ENCODE data around the gene TTLL11. TPM values are rescaled to one million over a fixed set of nuclear protein-coding genes. Genes with fewer than 3 reads are reported as not detected.

TTLL11 gene
- total RNA-seq, 1 donor from 2014 or later: 3.6 TPM

- ChIA-PET POLR2A (no interaction called here), CTCF (no interaction called here)
- Mint-ChIP-seq H3K4me3 (no peak overlapping the region), H3K4me1 (peaks cover 6% of the 10 kb centered on the region), H3K36me3 (ENCODE audit: low read depth) (no peaks in the 10 kb centered on the region), H3K27ac (no peak overlapping the region), H3K27me3 (no peaks in the 10 kb centered on the region), H3K9me3 (no peaks in the 10 kb centered on the region)
- TF ChIP-seq, protein P1, sequence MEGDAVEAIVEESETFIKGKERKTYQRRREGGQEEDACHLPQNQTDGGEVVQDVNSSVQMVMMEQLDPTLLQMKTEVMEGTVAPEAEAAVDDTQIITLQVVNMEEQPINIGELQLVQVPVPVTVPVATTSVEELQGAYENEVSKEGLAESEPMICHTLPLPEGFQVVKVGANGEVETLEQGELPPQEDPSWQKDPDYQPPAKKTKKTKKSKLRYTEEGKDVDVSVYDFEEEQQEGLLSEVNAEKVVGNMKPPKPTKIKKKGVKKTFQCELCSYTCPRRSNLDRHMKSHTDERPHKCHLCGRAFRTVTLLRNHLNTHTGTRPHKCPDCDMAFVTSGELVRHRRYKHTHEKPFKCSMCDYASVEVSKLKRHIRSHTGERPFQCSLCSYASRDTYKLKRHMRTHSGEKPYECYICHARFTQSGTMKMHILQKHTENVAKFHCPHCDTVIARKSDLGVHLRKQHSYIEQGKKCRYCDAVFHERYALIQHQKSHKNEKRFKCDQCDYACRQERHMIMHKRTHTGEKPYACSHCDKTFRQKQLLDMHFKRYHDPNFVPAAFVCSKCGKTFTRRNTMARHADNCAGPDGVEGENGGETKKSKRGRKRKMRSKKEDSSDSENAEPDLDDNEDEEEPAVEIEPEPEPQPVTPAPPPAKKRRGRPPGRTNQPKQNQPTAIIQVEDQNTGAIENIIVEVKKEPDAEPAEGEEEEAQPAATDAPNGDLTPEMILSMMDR (IDR thresholded peaks at IDR 0.05): no peak
- DNase-seq (no peak), ATAC-seq (ENCODE audit: low read depth) (no peak)
- intact Hi-C loops (cut with micrococcal nuclease): no loop called here
Observed at GRCh38 chr9:121956808-121957207, 136.3 kb downstream of the TTLL11 start.

GRCh38 chr9:121955649-121956048 is 137.5 kb downstream of the TTLL11 start:
- CTCF ChIA-PET: no interaction called here
- DNase-seq: no peak
- Mint-ChIP-seq H3K4me1 (peaks cover 6% of the 10 kb centered on the region), H3K27me3 (no peaks in the 10 kb centered on the region), H3K4me3 (no peak overlapping the region), H3K27ac (no peak overlapping the region), H3K9me3 (no peaks in the 10 kb centered on the region), H3K36me3 (ENCODE audit: low read depth) (no peaks in the 10 kb centered on the region)
- POLR2A ChIA-PET: no interaction called here
- intact Hi-C loops (cut with micrococcal nuclease): no loop called here
- TF ChIP-seq, protein P1 (IDR thresholded peaks at IDR 0.05): no peak
- no peak for ATAC-seq (ENCODE audit: low read depth)

- CTCF ChIA-PET: no interaction called here
- Mint-ChIP-seq H3K36me3 (ENCODE audit: low read depth) (no peaks in the 10 kb centered on the region), H3K27me3 (no peaks in the 10 kb centered on the region), H3K9me3 (no peaks in the 10 kb centered on the region), H3K4me3 (no peak overlapping the region), H3K27ac (no peak overlapping the region), H3K4me1 (peaks cover 9% of the 10 kb centered on the region)
- TF ChIP-seq, protein P1 (IDR thresholded peaks at IDR 0.05): no peak
- ATAC-seq (ENCODE audit: low read depth) (no peak), DNase-seq (no peak)
- POLR2A ChIA-PET: no interaction called here
- intact Hi-C loops (cut with micrococcal nuclease): no loop called here
Observed at GRCh38 chr9:121954477-121955140, 138.5 kb downstream of the TTLL11 start.

GRCh38 chr9:121952611-121953010 is 140.5 kb downstream of the TTLL11 start:
- no peak overlapping the region for H3K4me3 Mint-ChIP-seq
- CTCF ChIA-PET: no interaction called here
- H3K4me1 Mint-ChIP-seq: peaks cover 15% of the 10 kb centered on the region
- H3K27me3 Mint-ChIP-seq: no peaks in the 10 kb centered on the region
- no peaks in the 10 kb centered on the region for H3K9me3 Mint-ChIP-seq
- intact Hi-C loops (cut with micrococcal nuclease): no loop called here
- no peak for DNase-seq
- H3K36me3 Mint-ChIP-seq (ENCODE audit: low read depth): no peaks in the 10 kb centered on the region
- ATAC-seq (ENCODE audit: low read depth): no peak
- POLR2A ChIA-PET: no interaction called here
- TF ChIP-seq, protein P1 (IDR thresholded peaks at IDR 0.05): no peak
- no peak overlapping the region for H3K27ac Mint-ChIP-seq

GRCh38 chr9:121950866-121951265 is 142.2 kb downstream of the TTLL11 start:
- Mint-ChIP-seq H3K36me3 (ENCODE audit: low read depth) (no peaks in the 10 kb centered on the region), H3K9me3 (no peaks in the 10 kb centered on the region), H3K27me3 (no peaks in the 10 kb centered on the region), H3K27ac (no peak overlapping the region), H3K4me1 (peaks cover 33% of the 10 kb centered on the region), H3K4me3 (no peak overlapping the region)
- ATAC-seq (ENCODE audit: low read depth): no peak
- TF ChIP-seq, protein P1 (IDR thresholded peaks at IDR 0.05): no peak
- no peak for DNase-seq
- ChIA-PET CTCF (no interaction called here), POLR2A (no interaction called here)
- intact Hi-C loops (cut with micrococcal nuclease): no loop called here

All from activated B cell treated with CpG ODN at 0.5 μM for 24 hours (primary cell).